ENCODE data around the gene FLNB.

- TF ChIP-seq CTCF (IDR thresholded peaks at IDR 0.05) (no peak), POLR2A (IDR thresholded peaks at IDR 0.05) (no peak)
Observed at GRCh38 chr3:58043933-58044332, 35.7 kb downstream of the FLNB start.
